HG03135 (cell line): ENCODE measurements around the gene NTM.

Experiments
- ATAC-seq: cut with Tn5 transposase; IDR thresholded peaks from one replicate; pipeline ENCODE4 v1.9.1; 2021; ENCODE audit warnings: mild to moderate bottlenecking, moderate library complexity; ENCODE audit not compliant: unreplicated experiment

The NTM gene

GRCh38 chr11:131976021-131976420 lies 605.6 kb downstream of the NTM start:
- no peak for ATAC-seq

GRCh38 chr11:131977231-131977630 lies 606.8 kb downstream of the NTM start:
- ATAC-seq = no peak

- no peak for ATAC-seq
Observed at GRCh38 chr11:131977854-131978253, 607.4 kb downstream of the NTM start.

GRCh38 chr11:131978351-131978750 lies 607.9 kb downstream of the NTM start:
- ATAC-seq = no peak

- ATAC-seq = no peak
Observed at GRCh38 chr11:131979364-131979763, 608.9 kb downstream of the NTM start.

GRCh38 chr11:131980199-131980598 lies 609.8 kb downstream of the NTM start:
- no peak for ATAC-seq

- ATAC-seq = no peak
Observed at GRCh38 chr11:131980888-131981668, 610.7 kb downstream of the NTM start.

GRCh38 chr11:131982154-131982553 lies 611.7 kb downstream of the NTM start:
- no peak for ATAC-seq

GRCh38 chr11:131985846-131986301 lies 615.5 kb downstream of the NTM start:
- no peak for ATAC-seq

- ATAC-seq = no peak
Observed at GRCh38 chr11:131987703-131988102, 617.3 kb downstream of the NTM start.

GRCh38 chr11:131991606-131992005 lies 621.2 kb downstream of the NTM start:
- ATAC-seq = no peak

GRCh38 chr11:131993246-131993645 lies 622.8 kb downstream of the NTM start:
- no peak for ATAC-seq

GRCh38 chr11:131998020-131998419 lies 627.6 kb downstream of the NTM start:
- no peak for ATAC-seq

- ATAC-seq = no peak
Observed at GRCh38 chr11:131999084-131999483, 628.7 kb downstream of the NTM start.

GRCh38 chr11:131999955-132000354 lies 629.5 kb downstream of the NTM start:
- ATAC-seq = no peak

GRCh38 chr11:132005887-132006286 lies 635.5 kb downstream of the NTM start:
- no peak for ATAC-seq

GRCh38 chr11:132006884-132007580 lies 636.6 kb downstream of the NTM start:
- no peak for ATAC-seq

GRCh38 chr11:132008226-132008625 lies 637.8 kb downstream of the NTM start:
- ATAC-seq = no peak

- no peak for ATAC-seq
Observed at GRCh38 chr11:132008872-132009271, 638.5 kb downstream of the NTM start.

GRCh38 chr11:132020001-132020400 lies 649.6 kb downstream of the NTM start:
- ATAC-seq = no peak

GRCh38 chr11:132022285-132022684 lies 651.9 kb downstream of the NTM start:
- no peak for ATAC-seq

GRCh38 chr11:132022733-132023478 lies 652.5 kb downstream of the NTM start:
- ATAC-seq = no peak
